Anterior cingulate cortex (tissue), 58 donors: ENCODE results near the gene EEPD1.
A peak's percentile ranks its signal among the peaks of the same experiment; 100 is the strongest.
"Not testable (repeated sequence)": the region's sequence is repeated elsewhere in the genome, so short reads cannot be mapped to it uniquely, and the experiment has no call there.

Source experiments
- DNase-seq, 58 donors: peaks; one replicate each; lab custom pipeline; 2025; lab: John Stamatoyannopoulos, UW

The EEPD1 gene

DNA sequence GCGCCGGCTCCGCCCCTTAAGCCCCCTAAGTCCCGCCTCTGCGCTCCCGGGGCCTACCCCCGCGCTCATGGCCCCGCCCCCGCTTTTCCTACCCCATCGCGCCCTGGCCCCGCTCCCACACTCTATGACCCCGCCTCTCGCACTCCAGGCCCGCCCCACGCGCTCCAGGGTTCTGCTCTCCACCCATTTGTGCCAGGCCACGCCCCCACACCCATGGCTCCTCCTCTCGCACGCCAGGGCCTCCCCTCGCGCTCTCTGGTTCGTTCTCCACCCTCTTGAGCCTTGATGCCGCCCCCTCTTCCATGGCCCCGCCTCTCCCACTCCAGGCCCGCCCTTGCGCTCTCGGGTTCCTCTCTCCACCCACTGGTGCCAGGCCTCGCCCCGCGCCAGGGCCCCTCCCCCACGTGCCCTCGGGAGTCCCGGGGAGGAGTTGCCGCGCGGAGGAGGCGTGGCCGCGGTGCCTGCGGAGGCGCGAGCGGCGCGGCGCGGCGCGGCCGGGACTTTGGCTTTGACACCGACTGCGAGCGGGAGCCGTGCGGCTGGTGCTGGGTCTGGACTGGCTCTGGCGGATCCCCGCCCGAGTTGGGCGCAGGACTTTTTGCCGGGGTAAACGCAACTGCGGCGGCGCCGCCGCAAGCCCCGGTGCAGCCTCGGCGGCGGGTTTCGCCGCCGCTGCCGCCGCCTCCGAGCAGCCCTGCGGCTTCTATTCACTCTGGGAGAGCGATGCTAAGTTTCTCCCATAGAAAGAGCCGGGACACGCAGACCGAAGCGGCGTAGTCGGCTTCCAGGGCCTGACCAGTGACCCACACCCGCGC, at the start of gene EEPD1:
Gene EEPD1, plus strand, starts transcription at position 499 of the 815 bp plus-strand sequence. CDS start 1,071 bp downstream, outside the sequence.
- DNase-seq: peak; percentile 76 to 100 (median 99)

DNA sequence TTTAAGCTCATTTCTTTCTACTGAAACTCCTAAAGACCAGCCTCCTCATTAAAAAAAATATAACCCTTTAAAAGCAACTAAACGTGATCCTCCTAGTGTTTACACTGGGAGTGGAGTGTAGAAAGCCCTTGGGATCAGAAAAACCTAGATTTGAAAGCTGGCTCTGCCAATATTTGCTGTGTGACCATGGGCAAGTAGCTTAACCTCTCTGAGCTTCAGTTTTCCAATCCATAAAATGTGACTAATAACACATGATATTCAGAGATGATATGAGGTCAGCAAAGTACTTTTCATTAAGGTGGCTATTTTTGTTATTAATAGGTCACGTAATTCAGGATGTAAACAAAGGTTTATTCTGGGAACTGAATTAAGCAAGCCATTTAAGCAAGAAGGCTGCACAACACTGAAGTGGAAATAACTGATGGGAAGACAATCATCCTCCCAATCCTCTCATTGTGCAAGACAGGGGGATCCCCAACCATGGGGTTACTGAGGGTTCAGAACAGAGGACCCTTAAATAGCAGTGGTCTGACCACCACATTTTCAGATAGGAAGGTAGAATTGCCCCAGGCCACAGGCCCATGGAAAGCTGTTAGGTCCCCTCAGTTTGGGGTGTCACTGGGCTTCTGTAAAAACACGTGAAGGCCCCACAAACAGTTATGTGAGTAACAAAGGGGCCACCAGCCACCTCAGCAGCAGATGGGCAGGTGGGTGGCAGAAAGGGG, 49.1 kb upstream of the EEPD1 start:
- DNase-seq: no peak

DNA sequence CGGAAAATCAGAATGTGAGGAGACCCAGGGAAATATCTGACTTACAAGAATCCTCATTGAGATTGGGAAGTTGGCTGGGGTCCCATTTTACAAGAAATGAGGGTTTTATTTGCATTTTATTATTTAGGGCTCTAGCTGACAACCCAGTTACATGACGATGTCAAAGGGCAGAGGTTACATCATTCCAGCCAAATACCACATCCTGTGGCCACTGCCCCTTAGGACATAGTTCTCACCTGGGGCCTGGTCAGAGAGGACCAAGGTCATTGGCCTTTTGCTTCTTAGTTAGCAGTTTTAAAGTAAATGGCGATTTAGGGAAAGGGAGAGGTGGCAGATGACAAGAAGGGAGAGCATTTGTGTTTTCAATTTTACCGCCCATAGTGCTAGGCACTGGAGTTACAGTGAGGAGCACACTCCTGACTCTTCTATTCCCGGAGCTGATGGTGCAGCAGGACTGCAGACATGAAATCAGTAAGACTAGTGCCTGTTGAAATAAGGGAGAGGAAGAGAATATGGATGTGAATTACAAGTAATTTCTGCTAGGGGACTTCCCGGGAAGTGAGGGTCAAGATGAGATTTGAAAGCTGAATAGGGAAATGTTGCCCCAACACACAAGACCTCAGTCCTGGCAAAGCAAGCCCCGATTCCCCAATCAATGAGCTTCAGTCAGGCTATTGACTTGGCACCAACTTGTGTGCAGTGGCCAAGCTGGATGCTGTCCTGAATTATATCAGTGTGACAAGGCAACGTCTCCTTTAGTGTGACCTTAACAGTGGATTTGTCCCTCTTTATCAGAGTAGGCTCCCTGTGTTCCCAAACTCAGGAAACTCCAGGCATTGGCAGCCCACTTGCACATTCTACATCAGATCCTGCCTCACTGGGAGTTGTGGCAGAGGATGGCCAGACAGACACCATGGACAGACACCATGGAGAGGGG, 45.8 kb upstream of the EEPD1 start:
- DNase-seq: not testable (repeated sequence)

DNA sequence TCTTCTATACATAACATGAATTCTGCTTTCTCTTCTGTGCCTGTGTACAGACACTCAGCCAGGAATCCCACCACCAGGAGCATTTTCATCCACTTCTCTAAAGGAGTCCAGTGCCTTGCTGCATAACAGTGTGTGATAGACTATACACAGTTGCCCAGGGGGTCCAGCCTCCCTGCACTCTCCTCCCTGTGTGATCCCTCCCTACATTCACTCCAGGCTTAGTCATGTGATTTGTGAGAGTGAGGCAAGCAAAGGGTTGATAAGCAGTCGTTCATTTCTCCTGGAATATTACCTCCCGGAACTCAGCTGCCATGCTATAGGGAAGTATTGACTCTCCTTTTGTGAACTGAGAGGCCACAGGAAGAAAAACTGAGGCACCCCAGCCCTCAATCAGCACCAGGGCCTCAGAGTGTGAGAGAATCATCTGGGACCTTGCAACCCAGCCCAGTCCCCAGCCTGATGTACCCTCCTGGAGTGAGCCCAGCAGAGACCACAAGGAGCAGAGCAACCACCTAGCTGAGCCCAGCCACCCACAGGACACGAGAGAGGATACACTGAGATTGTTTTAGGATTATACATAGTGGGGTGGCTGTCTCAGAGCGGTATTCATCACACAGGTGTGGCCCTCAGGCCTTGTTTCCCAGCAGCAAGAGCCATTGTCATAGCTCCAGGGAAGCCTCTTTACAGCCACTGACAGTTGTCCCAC, 45.0 kb upstream of the EEPD1 start:
- no peak for DNase-seq

DNA sequence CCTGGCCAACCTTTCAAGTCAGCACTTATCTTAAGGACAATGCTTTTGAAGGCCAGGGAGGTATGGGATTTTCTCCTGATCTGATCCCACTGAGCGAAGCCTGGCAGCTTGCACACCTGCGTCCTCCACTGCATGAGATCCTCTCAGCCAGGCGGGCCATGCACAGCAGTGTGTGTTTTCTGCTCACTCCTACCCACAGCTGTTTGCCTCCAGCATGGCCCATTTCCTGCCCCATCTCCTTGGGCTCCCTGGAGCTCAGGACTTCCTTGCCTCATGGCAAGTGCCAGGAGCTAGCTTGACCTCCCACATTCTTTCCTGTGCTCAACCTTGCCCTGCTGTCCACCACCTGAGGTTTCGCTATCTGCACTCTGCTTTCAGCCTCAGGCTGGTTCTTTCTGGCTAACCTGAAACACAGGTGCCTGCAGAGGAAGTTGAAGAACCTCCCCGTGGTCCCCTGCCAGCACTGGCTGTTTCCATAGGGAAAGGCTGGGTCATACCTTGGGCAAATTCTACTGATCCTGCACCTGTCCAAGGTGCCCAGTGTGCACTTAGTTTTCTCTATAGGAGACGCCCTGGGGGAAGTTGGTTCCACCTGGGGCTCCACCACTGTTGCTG, 43.9 kb upstream of the EEPD1 start:
- no peak for DNase-seq

DNA sequence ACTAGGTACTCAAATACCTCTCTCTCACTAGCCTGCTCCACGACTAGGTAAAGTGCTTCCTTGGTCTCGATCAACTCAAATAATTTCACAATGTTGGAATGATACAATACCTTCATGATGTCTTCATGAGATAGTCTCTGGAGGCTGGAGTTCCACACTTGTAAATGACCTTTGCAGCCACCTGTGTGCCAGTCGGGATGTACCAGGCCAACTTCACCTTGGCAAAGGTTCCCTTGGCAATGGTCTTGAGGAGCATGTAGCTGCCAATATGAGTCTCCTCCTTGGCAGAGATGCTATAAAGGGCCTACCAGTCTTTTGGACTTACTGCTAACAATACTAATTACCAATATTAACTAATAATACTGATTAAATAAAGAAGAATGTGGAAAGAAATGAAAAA, 42.5 kb upstream of the EEPD1 start:
- DNase-seq: no peak

DNA sequence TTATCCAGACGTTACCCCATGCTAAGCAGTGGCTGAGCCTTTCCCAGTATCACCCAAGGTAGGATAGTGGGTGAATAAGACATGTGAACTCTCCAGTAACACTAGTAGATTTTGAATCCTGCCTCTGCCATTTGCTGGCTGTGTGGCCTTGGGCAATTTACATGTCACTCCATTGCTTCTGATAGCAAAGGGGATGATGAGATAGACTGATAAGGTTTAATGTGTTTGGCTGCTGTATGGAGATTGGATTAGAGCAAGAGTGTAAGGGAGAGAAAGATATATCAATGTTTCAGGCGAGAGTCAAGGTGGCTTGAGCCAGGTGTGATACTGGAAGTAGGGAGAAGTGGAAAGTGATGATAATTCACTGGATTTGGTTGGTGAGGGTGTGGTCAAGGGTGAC, 40.1 kb upstream of the EEPD1 start:
- no peak for DNase-seq

DNA sequence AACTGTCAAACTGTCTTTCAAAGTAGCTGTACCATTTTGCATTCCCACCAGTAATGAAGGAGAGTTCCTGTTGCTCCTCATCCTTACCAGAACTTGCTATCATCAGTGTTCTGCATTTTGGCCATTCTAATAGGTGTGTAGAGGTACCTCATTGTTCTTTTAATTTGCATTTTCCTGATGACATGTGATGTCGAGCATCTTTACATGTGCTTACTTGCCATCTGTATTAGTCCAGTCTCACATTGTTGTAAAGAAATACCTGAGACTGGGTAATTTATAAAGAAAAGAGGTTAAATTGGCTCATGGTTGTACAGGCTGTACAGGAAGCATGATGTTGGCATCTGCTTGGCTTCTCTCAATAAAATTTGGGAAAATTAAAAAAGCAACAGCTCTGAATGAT, 38.7 kb upstream of the EEPD1 start:
- no peak for DNase-seq

DNA sequence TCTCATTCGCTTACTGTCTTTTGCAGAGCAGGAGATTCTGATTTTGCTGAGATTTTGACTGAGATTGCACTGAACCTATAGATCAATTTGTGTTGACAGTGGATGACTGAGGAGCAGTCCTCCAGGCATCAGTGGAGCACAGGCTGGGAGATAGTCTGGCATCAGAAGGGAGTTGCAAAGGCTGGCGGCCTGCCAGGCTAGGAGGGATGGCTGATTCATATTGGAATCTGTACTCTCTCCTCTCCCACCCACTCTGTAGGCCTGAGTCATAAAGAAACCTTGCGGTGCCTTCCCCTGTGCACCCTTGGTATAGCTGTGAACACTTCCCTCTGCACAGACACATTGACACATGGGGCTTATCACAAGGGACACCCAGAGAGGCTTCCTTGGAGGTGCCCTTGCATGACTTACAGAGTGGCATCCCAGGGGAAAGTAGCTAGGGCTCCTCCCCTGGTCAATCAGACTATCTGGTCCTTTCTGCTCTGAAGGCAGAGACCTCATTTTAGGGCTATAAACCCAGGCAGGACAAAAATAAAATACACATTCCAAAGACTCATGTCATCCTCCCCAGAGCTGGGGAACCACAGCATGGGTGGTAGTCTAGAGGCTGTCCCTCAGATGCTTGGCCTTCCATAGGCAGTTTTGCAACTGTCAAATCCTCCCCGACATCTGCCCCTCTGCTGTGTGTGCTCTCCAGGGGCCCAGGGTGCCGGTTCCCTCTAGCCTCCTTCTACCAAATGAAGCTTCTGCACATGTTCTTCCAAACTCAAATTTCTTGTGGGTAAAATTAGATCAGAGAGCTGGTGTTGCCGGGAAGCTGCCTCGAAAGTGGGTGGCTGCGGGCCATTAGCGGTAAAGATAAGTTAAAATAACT, 37.4 kb upstream of the EEPD1 start:
- DNase-seq: peak in 45 of 58 donors; percentile 6 to 77 (median 40)

DNA sequence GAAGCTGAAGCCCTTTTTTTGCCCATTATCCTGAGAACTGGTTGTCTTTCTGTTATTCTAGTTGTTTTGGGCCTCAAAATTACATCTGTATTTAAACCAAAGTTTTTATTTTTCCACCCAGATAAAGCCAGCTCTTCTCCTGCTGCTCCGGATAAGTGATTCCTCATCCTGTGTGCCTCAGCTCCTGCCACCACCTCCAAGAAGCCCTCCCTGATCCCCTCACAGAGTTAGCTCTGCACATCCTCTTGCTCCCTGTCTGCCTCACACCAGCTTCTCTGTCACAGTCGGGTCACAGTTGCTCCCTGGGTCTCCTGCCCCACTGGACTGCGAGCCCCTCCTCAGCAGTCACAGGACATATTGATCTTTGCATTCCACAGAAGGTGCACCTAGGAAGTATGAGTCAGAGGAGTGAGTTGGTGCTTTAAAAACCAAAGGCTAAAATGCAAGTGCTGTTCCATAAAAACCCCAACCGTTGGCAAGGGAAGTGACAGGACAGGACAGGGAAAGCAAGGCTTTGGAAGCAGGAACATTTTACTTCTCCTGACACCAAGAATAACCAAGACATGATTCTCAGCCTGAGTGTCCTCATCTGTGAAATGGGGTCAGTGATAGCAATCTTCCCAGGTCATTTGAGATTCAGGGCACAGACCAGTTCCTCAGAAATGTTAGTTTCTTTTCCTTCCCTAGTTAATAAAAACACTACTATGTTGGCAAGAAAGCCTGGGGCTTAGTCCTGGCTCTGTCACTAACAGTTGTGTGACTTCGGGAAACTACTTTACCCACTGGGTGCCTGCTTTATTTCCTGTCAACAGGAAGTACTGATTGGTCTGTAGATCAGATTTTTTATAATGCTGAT, 36.5 kb upstream of the EEPD1 start:
- no peak for DNase-seq

DNA sequence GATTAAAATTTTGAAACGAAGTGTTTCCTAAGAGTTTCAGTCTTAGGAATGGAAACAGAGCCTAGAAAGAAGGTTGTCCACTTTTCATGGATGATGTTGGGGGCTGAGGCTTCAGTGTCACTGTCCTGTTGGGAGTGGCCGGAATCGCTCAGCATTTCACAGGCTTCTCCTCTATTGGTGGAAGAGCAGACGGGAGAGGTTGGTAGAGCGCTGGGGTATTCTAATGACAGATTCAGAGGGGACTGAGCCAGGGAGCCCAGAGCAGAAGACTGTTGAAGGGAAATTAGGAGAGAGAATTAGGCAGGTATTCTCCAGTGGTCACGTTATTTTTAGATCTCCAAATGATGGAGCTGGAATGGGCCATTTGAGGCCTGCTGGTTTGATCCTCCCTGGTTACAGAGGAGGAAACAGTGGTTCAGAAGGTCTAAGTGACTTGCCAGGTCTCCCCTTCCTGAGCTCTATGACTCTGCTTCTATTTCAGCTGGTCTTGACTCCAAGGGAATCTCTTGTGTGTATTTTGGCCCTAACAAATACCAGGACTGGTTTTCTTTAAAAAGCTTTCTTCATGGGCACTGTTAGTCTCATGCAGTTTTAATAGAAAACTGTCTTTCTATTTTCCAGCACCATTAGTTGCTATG, 35.7 kb upstream of the EEPD1 start:
- DNase-seq: no peak

DNA sequence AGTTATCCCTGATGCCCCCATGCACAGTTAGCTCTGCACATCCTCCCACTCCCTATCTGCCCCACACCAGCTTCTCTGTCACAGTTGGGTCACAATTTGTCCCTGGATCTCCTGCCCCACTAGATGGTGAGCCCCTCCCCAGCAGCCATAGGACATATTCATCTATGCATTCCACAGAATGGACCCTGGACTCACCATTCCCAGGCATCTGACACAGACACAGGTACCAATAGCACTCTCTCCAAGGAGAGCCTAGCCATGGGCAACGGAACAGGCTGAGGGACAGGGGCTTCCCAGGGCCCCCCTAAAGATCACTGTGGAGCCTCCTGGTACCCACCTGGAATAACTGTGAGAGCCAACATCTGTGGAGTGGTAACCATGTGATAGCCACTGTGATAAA, 34.7 kb upstream of the EEPD1 start:
- no peak for DNase-seq

DNA sequence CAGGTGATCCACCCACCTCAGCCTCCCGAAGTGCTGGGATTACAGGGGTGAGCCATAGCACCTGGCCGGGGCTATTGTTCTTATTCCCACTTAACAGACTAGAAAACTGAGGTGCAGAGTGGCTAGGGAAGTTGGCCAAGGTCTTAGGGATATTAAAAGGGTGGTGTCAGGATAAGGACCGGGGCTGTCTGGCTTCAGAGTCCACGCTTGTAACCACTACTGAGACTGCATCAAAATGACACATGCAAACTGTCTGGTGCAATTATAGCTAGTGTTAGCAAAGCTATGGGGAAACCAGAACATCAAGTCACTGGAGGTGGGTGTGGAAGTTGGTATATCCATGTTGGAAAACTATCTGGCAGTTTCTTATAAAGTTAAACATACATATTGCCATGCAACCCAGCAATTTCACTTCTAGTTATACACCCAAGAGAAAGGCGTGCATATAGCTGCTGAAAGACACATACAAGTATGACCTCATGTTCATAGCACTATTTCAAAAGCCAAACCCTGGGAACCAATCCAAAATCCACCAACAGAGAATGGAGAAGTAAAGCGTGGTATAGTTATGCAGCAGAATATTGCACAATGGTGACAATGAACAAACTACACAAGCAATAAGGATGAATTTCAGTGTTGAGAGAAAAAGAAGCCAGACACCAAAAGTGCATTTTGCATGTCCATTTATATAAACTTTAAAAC, 33.9 kb upstream of the EEPD1 start:
- peak in 2 of 58 donors; percentile 7 to 49 for DNase-seq

DNA sequence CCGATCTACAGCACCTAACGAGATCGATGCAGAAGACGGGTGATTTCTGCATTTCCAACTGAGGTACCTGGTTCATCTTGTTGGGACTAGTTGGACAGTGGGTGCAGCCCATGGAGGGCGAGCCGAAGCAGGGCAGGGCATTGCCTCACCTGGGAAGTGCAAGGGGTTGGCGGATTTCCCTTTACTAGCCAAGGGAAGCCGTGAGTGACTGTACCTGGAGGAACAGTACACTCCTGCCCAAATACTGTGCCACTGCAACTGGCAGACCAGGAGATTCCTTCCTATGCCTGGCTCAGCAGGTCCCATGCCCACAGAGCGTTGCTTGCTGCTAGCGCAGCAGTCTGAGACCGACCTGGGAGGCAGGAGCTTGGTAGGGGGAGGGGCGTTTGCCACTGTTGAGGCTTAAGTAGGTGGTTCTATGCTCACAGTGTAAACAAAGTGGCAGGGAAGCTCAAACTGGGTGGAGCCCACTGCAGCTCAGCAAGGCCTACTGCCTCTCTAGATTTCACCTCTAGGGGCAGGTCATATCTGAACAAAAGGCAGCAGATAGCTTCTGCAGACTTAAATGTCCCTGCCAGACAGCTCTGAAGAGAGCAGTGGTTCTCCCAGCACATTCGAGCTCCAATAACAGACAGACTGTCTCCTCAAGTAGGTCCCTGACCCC, 32.9 kb upstream of the EEPD1 start:
- DNase-seq: not testable (repeated sequence)

DNA sequence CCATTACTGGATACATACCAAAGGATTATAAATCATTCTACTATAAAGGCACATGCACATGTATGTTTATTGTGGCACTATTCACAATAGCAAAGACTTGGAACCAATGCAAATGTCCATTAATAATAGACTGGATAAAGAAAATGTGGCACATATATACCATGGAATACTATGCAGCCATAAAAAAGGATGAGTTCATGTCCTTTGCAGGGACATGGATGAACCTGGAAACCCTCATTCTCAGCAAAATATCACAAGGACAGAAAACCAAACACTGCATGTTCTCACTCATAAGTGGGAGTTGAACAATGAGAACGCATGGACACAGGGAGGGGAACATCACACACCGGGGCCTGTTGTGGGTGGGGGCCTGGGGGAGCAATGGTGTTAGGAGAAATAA, 27.4 kb upstream of the EEPD1 start:
- not testable (repeated sequence) for DNase-seq
